ENCODE results near the gene FITM2. TPM values are rescaled to one million over a fixed set of nuclear protein-coding genes. Genes with fewer than 3 reads are reported as not detected.
"Not testable (repeated sequence)": the region's sequence is repeated elsewhere in the genome, so short reads cannot be mapped to it uniquely, and the experiment has no call there.

Gene FITM2
- total RNA-seq, 6 donors from 2014 or later, result 8.7 to 15.7 (median 10.9) TPM

DNA sequence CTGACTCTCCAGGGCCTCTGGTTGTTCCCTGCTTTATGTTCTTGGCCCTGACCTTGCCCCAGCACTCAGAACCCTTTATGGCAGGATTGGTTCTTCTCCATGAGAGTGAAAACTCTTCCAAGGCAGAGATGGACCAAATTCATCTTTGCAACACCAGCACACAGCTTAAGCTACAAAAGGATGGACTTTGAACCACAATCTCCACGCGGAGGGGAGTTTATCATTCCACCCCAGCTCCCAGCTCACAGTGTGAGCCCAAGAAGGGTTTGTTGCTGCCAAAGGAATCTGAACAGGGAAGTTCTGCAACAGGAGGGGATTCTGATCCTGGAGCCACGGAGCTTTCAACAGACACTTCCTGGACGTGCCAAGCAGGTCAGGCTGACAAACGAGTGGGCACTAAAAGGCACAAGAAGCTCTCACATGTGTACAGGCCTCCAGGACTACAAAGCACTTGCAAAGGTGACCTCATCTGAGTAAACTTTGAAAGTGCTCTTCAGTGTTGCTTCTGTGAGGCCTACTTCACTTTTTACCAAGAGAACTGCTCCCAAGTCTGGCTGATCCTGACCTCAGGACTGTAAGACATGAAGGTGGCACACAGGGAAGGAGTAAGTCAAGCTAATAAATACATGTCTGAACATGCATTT, 8.9 kb downstream of the FITM2 start:
- Histone ChIP-seq H3K4me3 (no peak overlapping the region), H3K36me3 (peaks cover 0 to 9% (median 0%) of the 10 kb centered on the region in 4 donors), H3K9me3 (no peaks in the 10 kb centered on the region), H3K27me3 (no peaks in the 10 kb centered on the region), H3K4me1 (peaks cover 0 to 14% (median 0%) of the 10 kb centered on the region in 4 donors), H3K27ac (peak overlapping the region in 2 of 4 donors; percentile 17 to 59)
- peak in 1 of 2 donors; percentile 52 for TF ChIP-seq POLR2AphosphoS5 (IDR thresholded peaks at IDR 0.05)
- TF ChIP-seq EP300 (IDR thresholded peaks at IDR 0.05), result peak in 1 of 4 donors; percentile 80
- TF ChIP-seq POLR2A (IDR thresholded peaks at IDR 0.05), result no peak
- peak; percentile 24 to 78 for ATAC-seq (ENCODE audit: low FRiP score in 2 of 2)
- 42 to 63% methylated on average over 5 of the region's 5 CpGs for whole genome bisulfite sequencing, 2 donors
- DNase-seq, result peak in 1 of 2 donors; percentile 79

DNA sequence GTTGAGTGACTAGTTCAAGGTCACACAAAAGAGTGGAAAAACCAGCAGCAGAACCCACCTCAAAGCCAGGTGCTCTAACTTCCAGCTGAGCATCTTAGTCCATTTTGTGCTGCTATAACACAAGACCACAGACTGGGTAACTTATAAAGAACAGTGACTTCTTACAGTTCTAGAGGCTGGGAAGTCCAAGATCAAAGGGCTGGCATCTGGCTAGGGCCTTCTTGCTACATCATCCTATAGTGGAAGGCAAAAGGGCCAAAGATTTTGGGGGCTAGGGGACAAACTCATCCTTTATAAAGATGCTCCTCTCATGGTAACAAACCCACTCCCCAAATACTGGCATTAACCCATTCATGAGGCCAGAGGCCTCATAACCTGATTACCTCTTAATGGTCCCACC, 9.7 kb downstream of the FITM2 start:
- H3K4me3 ChIP-seq, result no peak overlapping the region
- H3K27ac ChIP-seq, result peak overlapping the region in 1 of 4 donors; percentile 59
- TF ChIP-seq POLR2A (IDR thresholded peaks at IDR 0.05), result no peak
- TF ChIP-seq, protein P1, sequence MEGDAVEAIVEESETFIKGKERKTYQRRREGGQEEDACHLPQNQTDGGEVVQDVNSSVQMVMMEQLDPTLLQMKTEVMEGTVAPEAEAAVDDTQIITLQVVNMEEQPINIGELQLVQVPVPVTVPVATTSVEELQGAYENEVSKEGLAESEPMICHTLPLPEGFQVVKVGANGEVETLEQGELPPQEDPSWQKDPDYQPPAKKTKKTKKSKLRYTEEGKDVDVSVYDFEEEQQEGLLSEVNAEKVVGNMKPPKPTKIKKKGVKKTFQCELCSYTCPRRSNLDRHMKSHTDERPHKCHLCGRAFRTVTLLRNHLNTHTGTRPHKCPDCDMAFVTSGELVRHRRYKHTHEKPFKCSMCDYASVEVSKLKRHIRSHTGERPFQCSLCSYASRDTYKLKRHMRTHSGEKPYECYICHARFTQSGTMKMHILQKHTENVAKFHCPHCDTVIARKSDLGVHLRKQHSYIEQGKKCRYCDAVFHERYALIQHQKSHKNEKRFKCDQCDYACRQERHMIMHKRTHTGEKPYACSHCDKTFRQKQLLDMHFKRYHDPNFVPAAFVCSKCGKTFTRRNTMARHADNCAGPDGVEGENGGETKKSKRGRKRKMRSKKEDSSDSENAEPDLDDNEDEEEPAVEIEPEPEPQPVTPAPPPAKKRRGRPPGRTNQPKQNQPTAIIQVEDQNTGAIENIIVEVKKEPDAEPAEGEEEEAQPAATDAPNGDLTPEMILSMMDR (IDR thresholded peaks at IDR 0.05), result no peak
- no peak for TF ChIP-seq POLR2AphosphoS5 (IDR thresholded peaks at IDR 0.05)
- TF ChIP-seq EP300 (IDR thresholded peaks at IDR 0.05), result no peak
- no peaks in the 10 kb centered on the region for H3K9me3 ChIP-seq
- peaks cover 0 to 4% (median 0%) of the 10 kb centered on the region in 4 donors for H3K36me3 ChIP-seq
- peaks cover 0 to 19% (median 0%) of the 10 kb centered on the region in 4 donors for H3K4me1 ChIP-seq
- no peak for DNase-seq
- H3K27me3 ChIP-seq, result no peaks in the 10 kb centered on the region
- ATAC-seq (ENCODE audit: low FRiP score in 2 of 2), result no peak

GRCh38 chr20:44299011-44299535, 11.9 kb downstream of the FITM2 start:
- not testable (repeated sequence) for H3K36me3 ChIP-seq; H3K4me3 ChIP-seq; H3K9me3 ChIP-seq; ATAC-seq (ENCODE audit: low FRiP score in 2 of 2); H3K27me3 ChIP-seq; H3K27ac ChIP-seq
- peaks cover 0 to 18% (median 0%) of the 10 kb centered on the region in 4 donors for H3K4me1 ChIP-seq
- WGBS, 2 donors, result 79 to 85% methylated on average over 4 to 41 of the region's 42 CpGs
- DNase-seq, result peak in 1 of 2 donors; percentile 79

- no peak for ATAC-seq (ENCODE audit: low FRiP score in 2 of 2)
- TF ChIP-seq POLR2AphosphoS5 (IDR thresholded peaks at IDR 0.05) (no peak), POLR2A (IDR thresholded peaks at IDR 0.05) (no peak), EP300 (IDR thresholded peaks at IDR 0.05) (no peak)
- TF ChIP-seq, protein P1 (IDR thresholded peaks at IDR 0.05), result no peak
- WGBS, 2 donors, result 81 to 94% methylated on average over 4 of the region's 4 CpGs
Observed at GRCh38 chr20:44297721-44298120, 13.3 kb downstream of the FITM2 start.

GRCh38 chr20:44296011-44296410, 15.0 kb downstream of the FITM2 start:
- Histone ChIP-seq H3K4me1 (peaks cover 0 to 9% (median 0%) of the 10 kb centered on the region in 4 donors), H3K27ac (no peak overlapping the region), H3K27me3 (no peaks in the 10 kb centered on the region), H3K36me3 (no peaks in the 10 kb centered on the region), H3K9me3 (no peaks in the 10 kb centered on the region), H3K4me3 (no peak overlapping the region)
- DNase-seq (peak in 1 of 2 donors; percentile 78), ATAC-seq (ENCODE audit: low FRiP score in 2 of 2) (peak; percentile 44 to 68)
- WGBS, 2 donors, result 42 to 62% methylated on average over 7 of the region's 7 CpGs
- TF ChIP-seq POLR2AphosphoS5 (IDR thresholded peaks at IDR 0.05) (peak in 1 of 2 donors; percentile 18), EP300 (IDR thresholded peaks at IDR 0.05) (no peak)

More at GRCh38 chr20:44297721-44298120, 13.3 kb downstream of the FITM2 start:
- H3K27ac ChIP-seq, result no peak overlapping the region
- H3K9me3 ChIP-seq, result no peaks in the 10 kb centered on the region
- peaks cover 0 to 14% (median 0%) of the 10 kb centered on the region in 4 donors for H3K4me1 ChIP-seq
- H3K27me3 ChIP-seq, result no peaks in the 10 kb centered on the region
- DNase-seq, result no peak
- H3K4me3 ChIP-seq, result no peak overlapping the region
- H3K36me3 ChIP-seq, result no peaks in the 10 kb centered on the region

GRCh38 chr20:44291754-44292153, 19.2 kb downstream of the FITM2 start:
- Histone ChIP-seq H3K27me3 (no peaks in the 10 kb centered on the region), H3K4me3 (no peak overlapping the region), H3K27ac (no peak overlapping the region), H3K9me3 (no peaks in the 10 kb centered on the region), H3K4me1 (peaks cover 0 to 9% (median 0%) of the 10 kb centered on the region in 4 donors), H3K36me3 (no peaks in the 10 kb centered on the region)
- TF ChIP-seq POLR2AphosphoS5 (IDR thresholded peaks at IDR 0.05), result no peak
- TF ChIP-seq, protein P1 (IDR thresholded peaks at IDR 0.05), result no peak
- TF ChIP-seq POLR2A (IDR thresholded peaks at IDR 0.05), result no peak
- ATAC-seq (ENCODE audit: low FRiP score in 2 of 2) (no peak), DNase-seq (no peak)
- WGBS, 2 donors, result 92 to 95% methylated on average over 7 of the region's 7 CpGs

Measured in upper lobe of left lung (tissue), 6 donors.